Ishikawa (cell line): ENCODE data around the gene JMY.

Experiments used
- CEBPB ChIP-seq: IDR thresholded peaks from 2 replicates; pipeline ENCODE4 v1.6.1; 2012
- CREB1 ChIP-seq: IDR thresholded peaks from 2 replicates; pipeline ENCODE4 v1.6.1; 2012; ENCODE audit warnings: low read depth
- EGR1 ChIP-seq: IDR thresholded peaks from 2 replicates; pipeline ENCODE4 v1.6.1; 2012
- EP300 ChIP-seq: IDR thresholded peaks from 2 replicates; pipeline ENCODE4 v1.6.1; 2012; ENCODE audit warnings: borderline replicate concordance
- FOXM1 ChIP-seq: IDR thresholded peaks from 2 replicates; pipeline ENCODE4 v1.6.1; 2012; ENCODE audit warnings: low read depth, borderline replicate concordance
- MAX ChIP-seq: IDR thresholded peaks from 2 replicates; pipeline ENCODE4 v1.6.1; 2012
- NFIC ChIP-seq: IDR thresholded peaks from 2 replicates; pipeline ENCODE4 v1.6.1; 2012
- RAD21 ChIP-seq: IDR thresholded peaks from 2 replicates; pipeline ENCODE4 v1.6.1; 2012; ENCODE audit warnings: low read depth
- REST ChIP-seq: IDR thresholded peaks from 2 replicates; pipeline ENCODE4 v1.6.1; 2012; ENCODE audit warnings: low read depth, mild to moderate bottlenecking
- TAF1 ChIP-seq: IDR thresholded peaks from 2 replicates; pipeline ENCODE4 v1.6.1; 2012; ENCODE audit warnings: low read depth, mild to moderate bottlenecking
- TCF12 ChIP-seq: IDR thresholded peaks from 2 replicates; pipeline ENCODE4 v1.6.1; 2012; ENCODE audit warnings: low read depth
- TEAD4 ChIP-seq: IDR thresholded peaks from 2 replicates; pipeline ENCODE4 v1.6.1; 2012
- USF1 ChIP-seq: IDR thresholded peaks from 2 replicates; pipeline ENCODE4 v1.6.1; 2012
- YY1 ChIP-seq: IDR thresholded peaks from 2 replicates; pipeline ENCODE4 v1.6.1; 2012; ENCODE audit warnings: low read depth
- ZBTB7A ChIP-seq: IDR thresholded peaks from 2 replicates; pipeline ENCODE4 v1.6.1; 2012; ENCODE audit warnings: low read depth

JMY gene

GRCh38 chr5:79261897-79262296 is 26.0 kb downstream of the JMY start:
- TF ChIP-seq ZBTB7A, result no peak
- TF ChIP-seq EP300, result no peak
- TF ChIP-seq TAF1, result no peak
- TF ChIP-seq TEAD4, result no peak
- no peak for TF ChIP-seq TCF12
- no peak for TF ChIP-seq EGR1
- no peak for TF ChIP-seq FOXM1
- TF ChIP-seq CEBPB, result no peak
- TF ChIP-seq USF1, result no peak
- TF ChIP-seq CREB1, result no peak
- TF ChIP-seq MAX, result no peak
- no peak for TF ChIP-seq YY1
- no peak for TF ChIP-seq NFIC
- no peak for TF ChIP-seq RAD21
- TF ChIP-seq REST, result no peak

GRCh38 chr5:79263290-79263689 is 27.4 kb downstream of the JMY start:
- TF ChIP-seq YY1 (no peak), FOXM1 (no peak), TAF1 (no peak), ZBTB7A (no peak), USF1 (no peak), RAD21 (no peak), NFIC (no peak), MAX (no peak), CEBPB (no peak), CREB1 (no peak), EGR1 (no peak), TCF12 (no peak), EP300 (no peak), TEAD4 (no peak), REST (no peak)

- TF ChIP-seq TAF1 (no peak), YY1 (no peak), RAD21 (no peak), EP300 (no peak), TCF12 (no peak), USF1 (no peak), NFIC (no peak), ZBTB7A (no peak), CEBPB (no peak), CREB1 (no peak), EGR1 (no peak), MAX (no peak), TEAD4 (no peak)
Measured at GRCh38 chr5:79267180-79267579, 31.2 kb downstream of the JMY start.

- TF ChIP-seq EGR1 (no peak), RAD21 (no peak), TAF1 (no peak), REST (no peak), USF1 (no peak), CEBPB (no peak), NFIC (no peak), EP300 (no peak), CREB1 (no peak), FOXM1 (no peak), TEAD4 (no peak)
Measured at GRCh38 chr5:79269733-79270166, 33.8 kb downstream of the JMY start.
